HG03521 (cell line): ENCODE results near the gene PTPN9.
"Not testable (repeated sequence)": the region's sequence is repeated elsewhere in the genome, so short reads cannot be mapped to it uniquely, and the experiment has no call there.

Source experiments
- ATAC-seq: cut with Tn5 transposase; IDR thresholded peaks from one replicate; pipeline ENCODE4 v1.9.1; 2021; ENCODE audit warnings: mild to moderate bottlenecking, moderate library complexity; ENCODE audit not compliant: unreplicated experiment

Gene PTPN9

DNA sequence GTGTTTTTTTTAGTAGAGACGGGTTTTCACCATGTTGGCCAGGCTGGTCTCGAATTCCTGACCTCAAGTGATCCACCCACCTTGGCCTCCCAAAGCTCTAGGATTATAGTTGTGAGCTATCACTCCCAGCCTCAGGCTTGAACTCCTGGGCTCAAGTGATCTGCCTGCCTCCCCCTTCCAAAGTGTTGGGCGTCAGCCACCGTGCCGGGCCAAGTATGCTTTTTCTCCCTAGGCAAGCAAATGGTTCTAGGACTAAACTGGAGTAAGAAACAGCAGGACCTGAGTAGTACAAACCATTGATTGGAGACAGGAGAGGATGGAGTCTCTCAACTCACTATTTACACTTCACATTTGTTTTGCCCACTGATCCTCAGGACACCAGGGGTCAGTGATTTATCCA lies 4.6 kb upstream of the PTPN9 start:
- ATAC-seq, result no peak

DNA sequence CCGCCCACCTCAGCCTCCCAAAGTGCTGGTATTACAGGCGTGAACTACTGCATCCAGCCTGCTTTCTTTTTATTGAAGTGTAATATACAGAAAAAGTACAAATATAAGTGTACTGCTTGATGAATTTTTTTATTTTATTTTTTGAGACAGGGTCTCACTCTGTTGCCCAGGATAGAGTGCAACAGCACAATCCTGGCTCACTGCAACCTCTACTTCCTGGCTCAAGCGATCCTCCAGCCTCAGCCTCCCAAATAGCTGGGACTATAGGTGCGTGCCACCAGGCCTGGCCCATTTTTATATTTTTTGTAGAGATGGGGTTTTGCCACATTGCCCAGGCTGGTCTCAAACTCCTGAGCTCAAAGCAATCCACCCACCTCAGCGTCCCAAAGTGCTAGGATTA lies 3.8 kb upstream of the PTPN9 start:
- not testable (repeated sequence) for ATAC-seq

GRCh38 chr15:75578173-75578947 lies 755 bp downstream of the PTPN9 start:
- ATAC-seq, result peak; percentile 45

- no peak for ATAC-seq
These were observed 1.5 kb downstream of the PTPN9 start for GRCh38 chr15:75577401-75578172.

DNA sequence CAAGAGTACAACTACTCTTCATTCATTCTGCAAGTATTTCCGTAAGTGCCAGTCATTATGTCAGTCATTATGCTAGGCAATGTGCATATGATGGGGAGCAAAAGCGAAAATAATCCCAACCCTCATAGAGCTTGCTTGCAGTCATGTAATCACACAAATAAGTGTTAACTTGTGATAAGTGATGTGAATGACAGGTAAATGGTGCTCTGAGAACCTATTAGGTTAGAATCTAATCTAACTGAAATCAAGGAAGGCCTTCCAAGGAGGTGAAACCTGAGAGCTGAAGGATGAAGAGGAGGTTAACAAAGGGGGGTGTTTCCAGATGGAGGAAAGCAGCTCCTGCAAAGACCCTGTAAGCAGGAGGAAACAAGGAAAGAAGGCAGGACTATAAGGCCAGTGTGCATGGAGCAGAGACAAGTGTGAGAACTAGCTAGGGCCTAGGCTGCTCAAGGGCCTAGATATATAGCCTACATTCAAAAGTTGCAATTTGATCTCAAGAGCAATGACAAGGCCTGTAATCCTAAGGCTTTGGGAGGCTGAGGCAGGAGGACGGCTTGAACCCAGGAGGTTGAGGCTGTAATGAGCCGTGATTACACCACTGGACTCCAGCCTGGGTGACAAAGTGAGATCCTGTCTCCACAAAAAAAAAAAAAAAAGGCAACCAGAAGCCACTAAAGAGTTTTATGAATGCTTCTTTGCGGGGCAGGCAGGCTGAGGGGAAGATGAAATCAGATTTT lies 5.3 kb downstream of the PTPN9 start:
- ATAC-seq, result no peak

DNA sequence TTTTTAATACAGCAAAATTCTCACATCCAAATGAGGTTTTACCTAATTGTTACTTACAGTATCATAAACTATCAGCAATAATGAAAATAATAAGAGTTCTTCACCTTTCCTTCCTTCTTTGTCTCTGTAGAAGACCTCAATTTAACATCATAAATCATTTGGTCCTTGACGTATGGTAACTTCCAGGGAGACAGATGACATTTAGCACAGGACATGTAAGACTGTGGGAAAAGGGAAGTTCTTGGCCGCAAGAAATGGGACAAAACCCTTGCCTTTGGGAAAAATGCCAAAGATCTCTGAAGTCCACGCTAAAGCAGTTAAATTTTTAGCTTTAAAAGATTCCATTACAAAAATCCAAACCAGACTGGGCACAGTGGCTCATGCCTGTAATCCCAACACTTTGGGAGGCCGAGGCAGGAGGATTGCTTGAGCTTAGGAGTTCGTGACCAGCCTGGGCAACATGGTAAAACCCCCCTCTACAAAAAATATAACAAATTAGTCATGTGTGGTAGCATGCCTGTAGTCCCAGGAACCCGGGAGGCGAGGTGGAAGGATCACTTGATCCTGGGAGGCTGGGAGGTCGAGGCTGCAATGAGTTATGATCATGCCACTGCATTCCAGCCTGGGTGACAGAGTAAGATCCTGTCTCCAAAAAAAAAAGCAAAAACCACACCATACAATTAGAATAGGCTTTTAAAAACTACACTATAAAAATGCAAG lies 8.8 kb downstream of the PTPN9 start:
- ATAC-seq, result no peak

GRCh38 chr15:75565062-75565970 lies 13.8 kb downstream of the PTPN9 start:
- ATAC-seq, result no peak

GRCh38 chr15:75561888-75562287 lies 17.2 kb downstream of the PTPN9 start:
- ATAC-seq, result no peak

DNA sequence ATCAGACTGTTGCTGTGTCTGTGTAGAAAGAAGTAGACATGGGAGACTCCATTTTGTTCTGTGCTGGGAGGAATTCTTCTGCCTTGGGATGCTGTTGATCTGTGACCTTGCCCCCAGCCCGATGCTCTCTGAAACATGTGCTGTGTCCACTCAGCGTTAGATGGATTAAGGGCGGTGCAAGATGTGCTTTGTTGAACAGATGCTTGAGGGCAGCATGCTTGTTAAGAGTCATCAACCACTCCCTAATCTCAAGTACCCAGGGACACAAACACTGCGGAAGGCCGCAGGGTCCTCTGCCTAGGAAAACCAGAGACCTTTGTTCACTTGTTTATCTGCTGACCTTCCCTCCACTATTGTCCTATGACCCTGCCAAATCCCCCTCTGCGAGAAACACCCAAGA lies 19.8 kb downstream of the PTPN9 start:
- ATAC-seq, result not testable (repeated sequence)

DNA sequence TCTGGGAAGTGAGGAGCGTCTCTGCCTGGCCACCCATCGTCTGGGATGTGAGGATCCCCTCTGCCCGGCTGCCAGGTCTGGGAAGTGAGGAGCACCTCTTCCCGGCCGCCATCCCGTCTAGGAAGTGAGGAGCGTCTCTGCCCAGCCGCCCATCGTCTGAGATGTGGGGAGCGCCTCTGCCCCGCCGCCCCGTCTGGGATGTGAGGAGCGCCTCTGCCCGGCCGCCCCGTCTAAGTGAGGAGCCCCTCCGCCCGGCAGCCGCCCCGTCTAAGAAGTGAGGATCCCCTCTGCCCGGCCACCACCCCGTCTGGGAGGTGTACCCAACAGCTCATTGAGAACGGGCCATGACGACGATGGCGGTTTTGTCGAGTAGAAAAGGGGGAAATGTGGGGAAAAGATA lies 20.2 kb downstream of the PTPN9 start:
- ATAC-seq, result not testable (repeated sequence)

GRCh38 chr15:75554717-75555116 lies 24.4 kb downstream of the PTPN9 start:
- ATAC-seq, result no peak

DNA sequence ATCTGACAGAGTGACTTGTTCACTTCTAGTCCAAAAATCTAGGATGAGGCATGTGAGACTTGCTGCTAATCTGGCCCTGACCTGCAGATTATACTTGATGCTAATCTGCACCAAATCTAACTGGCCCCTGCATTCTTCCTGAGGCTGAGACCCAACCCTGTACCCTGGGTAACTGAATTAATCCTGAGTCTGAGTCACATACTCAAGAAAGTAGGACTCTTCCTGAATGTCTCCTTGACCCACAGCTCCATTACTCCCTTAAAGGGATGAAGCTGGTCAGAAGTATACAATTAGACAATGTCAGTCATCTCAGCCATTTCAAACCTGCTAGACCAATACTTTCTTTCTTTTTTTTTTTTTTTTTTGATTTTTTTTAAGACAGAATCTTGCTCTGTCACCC lies 25.5 kb downstream of the PTPN9 start:
- no peak for ATAC-seq

DNA sequence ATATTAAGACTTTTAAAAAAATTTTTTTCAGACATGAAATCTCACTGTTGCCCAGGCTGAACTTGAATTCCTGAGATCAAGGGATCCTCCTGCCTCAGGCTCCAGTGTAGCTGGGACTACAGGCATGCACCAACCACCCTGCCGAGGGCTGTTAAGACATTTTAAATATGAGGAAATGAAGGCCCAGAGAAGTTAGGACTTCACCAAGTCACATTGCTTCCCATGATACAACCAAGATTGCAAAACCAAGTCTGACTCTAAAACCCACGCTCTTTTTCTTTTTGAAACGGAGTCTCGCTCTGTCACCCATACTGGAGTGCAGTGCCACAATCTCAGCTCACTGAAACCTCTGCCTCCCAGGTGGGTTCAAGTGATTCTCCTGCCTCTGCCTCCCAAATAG lies 28.0 kb downstream of the PTPN9 start:
- ATAC-seq, result no peak

GRCh38 chr15:75545064-75545463 lies 34.1 kb downstream of the PTPN9 start:
- no peak for ATAC-seq

GRCh38 chr15:75544359-75544758 lies 34.8 kb downstream of the PTPN9 start:
- ATAC-seq, result no peak

GRCh38 chr15:75542949-75543545 lies 36.1 kb downstream of the PTPN9 start:
- not testable (repeated sequence) for ATAC-seq

- ATAC-seq, result no peak
These were observed 36.7 kb downstream of the PTPN9 start for GRCh38 chr15:75542386-75542797.

DNA sequence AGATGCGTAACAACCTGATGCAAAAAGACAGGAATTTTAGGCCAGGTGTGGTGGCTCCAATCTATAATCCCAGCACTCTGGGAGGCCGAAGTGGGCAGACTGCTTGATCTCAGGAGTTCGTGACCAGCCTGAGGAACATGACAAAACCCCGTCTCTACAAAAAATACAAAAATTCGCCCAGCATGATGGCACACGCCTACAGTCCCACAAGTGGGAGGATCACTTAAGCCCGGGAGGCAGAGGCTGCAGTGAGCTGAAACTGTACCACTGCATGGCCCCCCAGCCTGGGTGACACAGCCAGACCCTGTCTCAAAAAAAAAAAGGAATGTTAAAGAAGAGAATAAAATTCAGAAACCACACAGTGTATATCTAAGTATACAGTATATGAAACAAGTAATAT lies 40.7 kb downstream of the PTPN9 start:
- ATAC-seq, result no peak

- ATAC-seq, result no peak
These were observed 45.2 kb downstream of the PTPN9 start for GRCh38 chr15:75533945-75534344.
